T-cell (primary cell): ENCODE results near the gene C21orf58. TPM values are rescaled to one million over a fixed set of nuclear protein-coding genes. Genes with fewer than 3 reads are reported as not detected.

Experiments used
- ATAC-seq, 4 experiments: fragments of 200-7000 bp in 3 of 4; fragments of 150-1000 bp in 1 of 4; cut with Tn5 transposase; replicated peaks in 1 of 4; 1 replicate in 3 of 4; 2 replicates in 1 of 4; pipeline ENCODE4 v1.10.0; 2021; ENCODE audit warnings: moderate library complexity in 3 of 4, mild to moderate bottlenecking in 2 of 4, moderate number of reproducible peaks in 1 of 4
- CTCF ChIA-PET, 2 donors: fragments of 300-600 bp; sonication (Branson Sonifier 250); formaldehyde crosslinking; loops; one replicate each; lab custom pipeline; 2022; ENCODE audit warnings: antibody characterized with exemption in 2 of 2; lab: Charles Lee
- POLR2A ChIA-PET, 2 donors: fragments of 300-600 bp; sonication (Branson Sonifier 250); formaldehyde crosslinking; loops; one replicate each; lab custom pipeline; 2022; ENCODE audit warnings: antibody characterized with exemption in 2 of 2; lab: Charles Lee
- DNase-seq, 35 experiments: peaks; one replicate each; pipeline versions ENCODE4 v3.0.0 to v3.0.0-alpha.2; 2013 to 2023
- H3K27ac ChIP-seq: one replicate; pipeline ENCODE4 v1.5.1; 2013; ENCODE audit warnings: low read length
- H3K27me3 ChIP-seq, 2 experiments: replicated peaks in 1 of 2; 1 replicate in 1 of 2; 2 replicates in 1 of 2; pipeline versions ENCODE4 v1.6.1 to v1.7.0; 2013; ENCODE audit warnings: low read length in 1 of 2, mixed read lengths in 1 of 2; ENCODE audit not compliant: control insufficient read depth in 2 of 2, insufficient read depth in 2 of 2; ENCODE audit errors: extremely low read depth in 1 of 2
- H3K36me3 ChIP-seq, 2 donors: 1 replicate in 1 of 2; 2 replicates in 1 of 2; pipeline versions ENCODE4 v1.6.1 to v1.7.0; 2013; ENCODE audit warnings: low read length in 1 of 2; ENCODE audit not compliant: control insufficient read depth in 2 of 2, insufficient read depth in 1 of 2; ENCODE audit errors: extremely low read depth in 1 of 2
- H3K4me1 ChIP-seq, 2 experiments: 1 replicate in 1 of 2; 2 replicates in 1 of 2; pipeline versions ENCODE4 v1.6.1 to v1.7.0; 2013; ENCODE audit warnings: low read length in 2 of 2, mixed read lengths in 1 of 2; ENCODE audit not compliant: insufficient read depth in 2 of 2, control insufficient read depth in 1 of 2; ENCODE audit errors: extremely low read depth in 1 of 2
- H3K4me3 ChIP-seq, 2 donors: 1 replicate in 1 of 2; 2 replicates in 1 of 2; pipeline versions ENCODE4 v1.5.1 to v1.7.0; 2013; ENCODE audit warnings: mild to moderate bottlenecking in 2 of 2, low read length in 1 of 2, moderate library complexity in 1 of 2; ENCODE audit not compliant: control insufficient read depth in 1 of 2; ENCODE audit errors: extremely low read depth in 1 of 2
- H3K9me3 ChIP-seq: 2 replicates; pipeline ENCODE4 v1.7.0; 2013
- H3K27ac Mint-ChIP-seq, 2 donors: one replicate each; pipeline ENCODE4 v1.8.0; 2020 to 2021; ENCODE audit warnings: mild to moderate bottlenecking in 2 of 2, mixed read lengths in 2 of 2
- H3K27me3 Mint-ChIP-seq, 2 donors: one replicate each; pipeline ENCODE4 v1.8.0; 2021 to 2022; ENCODE audit warnings: mixed read lengths in 2 of 2
- H3K36me3 Mint-ChIP-seq: one replicate; pipeline ENCODE4 v1.8.0; 2021; ENCODE audit warnings: mixed read lengths
- H3K4me1 Mint-ChIP-seq, 3 donors: one replicate each; pipeline ENCODE4 v1.8.0; 2020 to 2022; ENCODE audit warnings: mixed read lengths in 3 of 3, mild to moderate bottlenecking in 1 of 3
- H3K4me3 Mint-ChIP-seq, 3 donors: one replicate each; pipeline ENCODE4 v1.8.0; 2020 to 2022; ENCODE audit warnings: mild to moderate bottlenecking in 3 of 3, mixed read lengths in 3 of 3, moderate library complexity in 3 of 3
- H3K9me3 Mint-ChIP-seq, 3 donors: one replicate each; pipeline ENCODE4 v1.8.0; 2020 to 2022; ENCODE audit warnings: mixed read lengths in 3 of 3
- WGBS: methylation state at CpG from one replicate; pipeline ENCODE4 v1.1.5; 2013; ENCODE audit warnings: missing lambda C conversion rate; ENCODE audit not compliant: insufficient coverage; 5-methylcytosine and 5-hydroxymethylcytosine counted together
- total RNA-seq, 35 experiments: library from RNA in 6 of 35; stranded (reverse) in 6 of 35; fragments of 120-200 nt in 1 of 35; gene quantifications; one replicate each; pipeline versions ENCODE4 v1.2.1 to v1.2.4 and lab custom pipeline; 2013 to 2026

Gene C21orf58
- total RNA-seq, 5 donors from 2014 or later (not counting 1 experiment from before 2014, with no cell fraction given) = 3.9 to 9.2 (median 8.3) TPM

DNA sequence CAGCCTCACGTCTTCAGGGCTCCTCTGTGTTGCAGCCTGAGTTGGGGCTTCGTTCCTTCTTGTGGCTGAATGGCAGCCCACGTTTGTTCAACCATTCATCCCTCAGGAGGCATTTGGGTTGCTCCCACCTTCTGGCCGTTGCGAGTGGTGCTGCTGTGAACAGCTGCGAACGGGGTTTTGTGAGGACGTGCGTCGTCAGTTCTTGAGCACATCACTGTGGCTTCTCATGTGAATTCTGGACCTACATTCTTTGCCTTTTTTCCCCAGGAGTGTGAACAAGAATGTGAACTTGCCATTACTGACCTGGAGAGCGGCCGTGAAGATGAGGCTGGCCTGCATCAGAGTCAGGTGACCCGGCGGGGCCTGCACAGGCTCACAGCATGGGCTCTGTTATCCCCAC is 22.2 kb upstream of the C21orf58 start:
- no peak overlapping the region for H3K4me3 Mint-ChIP-seq
- no peak for DNase-seq

GRCh38 chr21:46344219-46344915 is 20.7 kb upstream of the C21orf58 start:
- peaks cover 2 to 12% (median 6%) of the 10 kb centered on the region in 3 donors for H3K4me1 Mint-ChIP-seq
- H3K27ac ChIP-seq = no peak overlapping the region
- H3K27me3 ChIP-seq = no peaks in the 10 kb centered on the region
- no peak for ATAC-seq
- ChIA-PET CTCF (no interaction called here), POLR2A (no interaction called here)
- no peak overlapping the region for H3K4me3 Mint-ChIP-seq
- no peaks in the 10 kb centered on the region for H3K27me3 Mint-ChIP-seq
- 92% methylated on average over 10 of the region's 20 CpGs for WGBS
- H3K36me3 Mint-ChIP-seq = peaks cover 52% of the 10 kb centered on the region
- no peaks in the 10 kb centered on the region for H3K4me1 ChIP-seq
- H3K9me3 Mint-ChIP-seq = no peaks in the 10 kb centered on the region
- no peak overlapping the region for H3K4me3 ChIP-seq
- no peaks in the 10 kb centered on the region for H3K9me3 ChIP-seq
- H3K36me3 ChIP-seq = peaks cover 10 to 49% of the 10 kb centered on the region in 2 donors
- DNase-seq = no peak
- no peak overlapping the region for H3K27ac Mint-ChIP-seq

More for the DNA sequence above, 22.2 kb upstream of the C21orf58 start:
- no peak overlapping the region for H3K27ac Mint-ChIP-seq
- H3K9me3 Mint-ChIP-seq = no peaks in the 10 kb centered on the region
- Histone ChIP-seq H3K9me3 (no peaks in the 10 kb centered on the region), H3K4me1 (no peaks in the 10 kb centered on the region), H3K27me3 (no peaks in the 10 kb centered on the region), H3K27ac (no peak overlapping the region), H3K36me3 (peaks cover 15 to 58% of the 10 kb centered on the region in 2 donors), H3K4me3 (no peak overlapping the region)
- peaks cover 47% of the 10 kb centered on the region for H3K36me3 Mint-ChIP-seq
- ChIA-PET CTCF (no interaction called here), POLR2A (no interaction called here)
- no peak for ATAC-seq
- peaks cover 2 to 6% (median 6%) of the 10 kb centered on the region in 3 donors for H3K4me1 Mint-ChIP-seq
- 96% methylated on average over 12 of the region's 14 CpGs for WGBS
- no peaks in the 10 kb centered on the region for H3K27me3 Mint-ChIP-seq

- POLR2A ChIA-PET = no interaction called here
- no peak overlapping the region for H3K4me3 Mint-ChIP-seq
- no peaks in the 10 kb centered on the region for H3K27me3 Mint-ChIP-seq
- Histone ChIP-seq H3K4me3 (no peak overlapping the region), H3K4me1 (no peaks in the 10 kb centered on the region), H3K27ac (no peak overlapping the region), H3K9me3 (no peaks in the 10 kb centered on the region), H3K36me3 (peaks cover 10 to 40% of the 10 kb centered on the region in 2 donors), H3K27me3 (no peaks in the 10 kb centered on the region)
- WGBS = 98% methylated on average over 6 of the region's 8 CpGs
- peaks cover 2 to 12% (median 6%) of the 10 kb centered on the region in 3 donors for H3K4me1 Mint-ChIP-seq
- H3K27ac Mint-ChIP-seq = no peak overlapping the region
- CTCF ChIA-PET = no interaction called here
- no peaks in the 10 kb centered on the region for H3K9me3 Mint-ChIP-seq
- no peak for ATAC-seq
- peaks cover 55% of the 10 kb centered on the region for H3K36me3 Mint-ChIP-seq
- DNase-seq = no peak
These were observed 17.3 kb upstream of the C21orf58 start for GRCh38 chr21:46340998-46341397.

DNA sequence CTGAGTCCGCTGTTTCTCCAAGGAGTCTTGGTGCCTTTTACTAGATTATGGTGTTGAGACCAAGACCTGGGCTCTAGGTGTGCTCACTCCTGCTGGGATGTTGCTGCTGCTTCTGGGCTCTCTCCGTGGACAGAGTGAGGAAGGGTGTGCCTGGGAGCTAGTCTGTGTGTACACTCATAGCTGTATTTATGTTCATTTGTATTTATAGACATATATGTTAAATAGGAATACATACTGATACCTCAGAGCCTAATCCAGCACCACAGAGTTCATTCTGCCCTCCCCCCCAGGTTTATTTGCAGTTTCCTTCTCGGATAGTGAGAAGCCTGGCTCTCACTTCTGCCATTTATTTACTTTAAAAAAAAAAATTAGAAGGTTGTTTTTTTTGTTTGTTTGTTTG is 12.9 kb upstream of the C21orf58 start:
- ATAC-seq (no peak), DNase-seq (no peak)
- no peak overlapping the region for H3K4me3 Mint-ChIP-seq
- no peaks in the 10 kb centered on the region for H3K9me3 Mint-ChIP-seq
- no peaks in the 10 kb centered on the region for H3K4me1 ChIP-seq
- H3K4me1 Mint-ChIP-seq = peaks cover 0 to 6% (median 2%) of the 10 kb centered on the region in 3 donors
- no peak overlapping the region for H3K4me3 ChIP-seq
- no CpG with 5 or more reads among the region's 3 CpGs for WGBS
- H3K27ac Mint-ChIP-seq = no peak overlapping the region
- no peaks in the 10 kb centered on the region for H3K27me3 ChIP-seq
- H3K27ac ChIP-seq = no peak overlapping the region
- ChIA-PET CTCF (no interaction called here), POLR2A (interaction anchor here in 1 of 2 donors (0.5 to 0.6 kb wide), 2 partner anchors 192 to 317 kb away, joined by 6 to 8 read pairs; no protein-coding TSS in a partner anchor)
- peaks cover 10 to 38% of the 10 kb centered on the region in 2 donors for H3K36me3 ChIP-seq
- H3K9me3 ChIP-seq = no peaks in the 10 kb centered on the region
- H3K36me3 Mint-ChIP-seq = peaks cover 47% of the 10 kb centered on the region
- H3K27me3 Mint-ChIP-seq = no peaks in the 10 kb centered on the region

- ATAC-seq (no peak), DNase-seq (no peak)
- no peaks in the 10 kb centered on the region for H3K4me1 ChIP-seq
- Mint-ChIP-seq H3K27me3 (no peaks in the 10 kb centered on the region), H3K27ac (no peak overlapping the region), H3K4me3 (no peak overlapping the region), H3K4me1 (no peaks in the 10 kb centered on the region), H3K9me3 (no peaks in the 10 kb centered on the region), H3K36me3 (peaks cover 39% of the 10 kb centered on the region)
- POLR2A ChIA-PET = interaction anchor here in 1 of 2 donors (0.7 kb wide), 1 partner anchor 12 kb away, joined by 4 read pairs; no protein-coding TSS in a partner anchor
- no peaks in the 10 kb centered on the region for H3K27me3 ChIP-seq
- 100% methylated on average over 3 of the region's 12 CpGs for WGBS
- H3K36me3 ChIP-seq = peaks cover 11 to 46% of the 10 kb centered on the region in 2 donors
- no peak overlapping the region for H3K27ac ChIP-seq
- H3K4me3 ChIP-seq = no peak overlapping the region
- CTCF ChIA-PET = interaction anchor here in 1 of 2 donors (0.6 kb wide), 1 partner anchor 180 kb away, joined by 4 read pairs; no protein-coding TSS in a partner anchor
- no peaks in the 10 kb centered on the region for H3K9me3 ChIP-seq
These were observed 10.9 kb upstream of the C21orf58 start for GRCh38 chr21:46334351-46335140.

DNA sequence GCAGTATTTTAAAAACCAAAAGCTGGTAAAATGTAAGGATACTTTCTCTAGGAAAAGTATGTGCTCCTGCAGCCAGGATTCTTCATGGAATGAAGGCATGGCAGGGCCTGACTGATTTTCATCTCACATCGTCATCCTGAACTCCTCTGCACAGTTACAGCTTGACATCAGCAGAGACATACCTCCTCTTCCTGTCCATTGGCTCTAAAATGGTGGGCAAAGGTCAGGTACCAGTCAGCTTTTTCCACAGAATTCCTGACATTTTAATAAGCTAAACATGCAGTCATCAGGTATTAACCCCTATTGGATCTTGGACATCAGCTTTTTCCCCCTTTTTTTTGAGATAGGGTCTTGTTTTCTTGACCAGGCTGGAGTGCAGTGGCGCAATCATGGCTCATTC is 6.1 kb upstream of the C21orf58 start:
- ChIA-PET CTCF (no interaction called here), POLR2A (no interaction called here)
- Histone ChIP-seq H3K27ac (no peak overlapping the region), H3K36me3 (peaks cover 2 to 35% of the 10 kb centered on the region in 2 donors), H3K27me3 (no peaks in the 10 kb centered on the region), H3K4me1 (peaks cover 6 to 8% of the 10 kb centered on the region in 2 experiments), H3K9me3 (no peaks in the 10 kb centered on the region), H3K4me3 (no peak overlapping the region)
- WGBS = 83% methylated on average over 1 of the region's 2 CpGs
- Mint-ChIP-seq H3K27me3 (no peaks in the 10 kb centered on the region), H3K9me3 (no peaks in the 10 kb centered on the region), H3K27ac (no peak overlapping the region), H3K4me1 (peaks cover 12 to 15% (median 13%) of the 10 kb centered on the region in 3 donors), H3K36me3 (peaks cover 16% of the 10 kb centered on the region), H3K4me3 (no peak overlapping the region)
- no peak for ATAC-seq
- no peak for DNase-seq
